Gastroesophageal sphincter (tissue), 4 donors: ENCODE results near the gene CNTNAP5. TPM values are rescaled to one million over a fixed set of nuclear protein-coding genes. Genes with fewer than 3 reads are reported as not detected.

Experiments used
- ATAC-seq: fragments of 150-250 bp; one replicate; pipeline ENCODE4 v1.9.1; 2016; ENCODE audit warnings: mild to moderate bottlenecking, moderate library complexity
- H3K27ac ChIP-seq, 4 donors: fragments of 200-600 bp; sonication (generic) in 3 of 4; 1 replicate in 3 of 4; 2 replicates in 1 of 4; pipeline ENCODE4 v1.5.1; 2016 to 2019
- H3K27me3 ChIP-seq: fragments of 200-600 bp; sonication (generic); one replicate; pipeline ENCODE4 v1.5.1; 2019
- H3K36me3 ChIP-seq, 2 donors: fragments of 200-600 bp; sonication (generic); one replicate each; pipeline ENCODE4 v1.5.1; 2019; ENCODE audit warnings: control low read depth in 1 of 2
- H3K4me1 ChIP-seq, 3 donors: fragments of 200-600 bp; sonication (generic); 1 replicate in 2 of 3; 2 replicates in 1 of 3; pipeline ENCODE4 v1.5.1; 2016 to 2019; ENCODE audit warnings: control low read depth in 2 of 3
- H3K4me3 ChIP-seq, 2 donors: fragments of 200-600 bp; sonication (generic); one replicate each; pipeline ENCODE4 v1.5.1; 2019; ENCODE audit warnings: mild to moderate bottlenecking in 1 of 2, moderate library complexity in 1 of 2
- H3K9me3 ChIP-seq, 3 donors: fragments of 200-600 bp; sonication (generic); one replicate each; pipeline ENCODE4 v1.5.1; 2017 to 2019; ENCODE audit warnings: control low read depth in 2 of 3
- CTCF ChIP-seq, 4 experiments: fragments of 200-600 bp in 2 of 4; fragments of 450-650 bp in 2 of 4; sonication (generic) in 1 of 4; IDR thresholded peaks; one replicate each; pipeline ENCODE4 v1.5.1; 2017 to 2019; ENCODE audit warnings: antibody characterized with exemption in 4 of 4, mild to moderate bottlenecking in 2 of 4, moderate library complexity in 2 of 4
- EP300 ChIP-seq: sonication (generic); formaldehyde crosslinking; IDR thresholded peaks from one replicate; pipeline ENCODE4 v1.6.1; 2017; ENCODE audit warnings: antibody characterized with exemption, mild to moderate bottlenecking
- POLR2A ChIP-seq, 2 donors: fragments of 450-650 bp; IDR thresholded peaks; one replicate each; pipeline ENCODE4 v1.6.1; 2017; ENCODE audit warnings: antibody characterized with exemption in 2 of 2, mild to moderate bottlenecking in 2 of 2, moderate library complexity in 1 of 2
- POLR2AphosphoS5 ChIP-seq: sonication (generic); formaldehyde crosslinking; IDR thresholded peaks from one replicate; pipeline ENCODE4 v1.6.1; 2017; ENCODE audit warnings: antibody characterized with exemption
- WGBS, 2 donors: methylation state at CpG; one replicate each; pipeline ENCODE4 v1.1.5; 2018; ENCODE audit warnings: low coverage in 1 of 2; 5-methylcytosine and 5-hydroxymethylcytosine counted together
- total RNA-seq, 4 donors: library from RNA; depleted of rRNA; stranded (reverse); fragments of >200 nt; gene quantifications; one replicate each; pipeline ENCODE4 v1.1.0, GENCODE V29; 2016

The CNTNAP5 gene
- total RNA-seq, 4 donors from 2014 or later, result 3.2 TPM; not detected in 3

- no peak for TF ChIP-seq EP300
- TF ChIP-seq POLR2AphosphoS5, result no peak
- TF ChIP-seq POLR2A (IDR thresholded peaks at IDR 0.05), result no peak
- TF ChIP-seq CTCF (IDR thresholded peaks at IDR 0.05), result no peak
Observed at GRCh38 chr2:124670187-124670586, 645.1 kb downstream of the CNTNAP5 start.

DNA sequence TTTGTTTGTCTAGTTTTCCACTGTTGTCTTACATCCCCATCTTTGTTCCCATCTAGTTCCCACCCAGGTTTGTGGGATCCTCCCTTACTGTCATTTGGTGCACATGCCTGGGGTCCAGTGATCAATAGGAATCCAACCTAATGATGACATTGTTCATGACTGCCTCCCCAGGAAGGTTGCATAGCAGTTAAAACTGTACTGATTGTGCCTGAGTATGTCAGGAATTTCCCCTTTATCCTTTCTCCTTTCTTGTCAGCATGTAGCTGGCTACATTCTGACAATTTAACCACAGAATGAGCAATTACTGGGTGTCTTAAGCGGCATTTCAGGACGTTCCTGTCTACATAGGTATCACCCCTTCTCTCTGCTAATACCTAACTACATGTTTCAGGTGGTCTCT, 653.0 kb downstream of the CNTNAP5 start:
- no peaks in the 10 kb centered on the region for H3K36me3 ChIP-seq
- H3K27ac ChIP-seq, result no peak overlapping the region
- H3K9me3 ChIP-seq, result peaks cover 0 to 6% (median 0%) of the 10 kb centered on the region in 3 donors
- TF ChIP-seq POLR2AphosphoS5, result no peak
- no peak for ATAC-seq
- no peaks in the 10 kb centered on the region for H3K4me1 ChIP-seq
- H3K4me3 ChIP-seq, result no peak overlapping the region
- 75 to 79% methylated on average over 2 of the region's 2 CpGs for WGBS, 2 donors
- no peaks in the 10 kb centered on the region for H3K27me3 ChIP-seq

More at GRCh38 chr2:124670187-124670586, 645.1 kb downstream of the CNTNAP5 start:
- Histone ChIP-seq H3K27me3 (no peaks in the 10 kb centered on the region), H3K9me3 (no peaks in the 10 kb centered on the region), H3K4me1 (no peaks in the 10 kb centered on the region), H3K36me3 (no peaks in the 10 kb centered on the region), H3K4me3 (no peak overlapping the region), H3K27ac (no peak overlapping the region)
- ATAC-seq, result no peak

- H3K27ac ChIP-seq, result no peak overlapping the region
- TF ChIP-seq POLR2AphosphoS5, result no peak
- no peak for TF ChIP-seq CTCF (IDR thresholded peaks at IDR 0.05)
- no peak for TF ChIP-seq EP300
- TF ChIP-seq POLR2A (IDR thresholded peaks at IDR 0.05), result no peak
- no peak for ATAC-seq
- H3K36me3 ChIP-seq, result no peaks in the 10 kb centered on the region
- no peaks in the 10 kb centered on the region for H3K4me1 ChIP-seq
- no peak overlapping the region for H3K4me3 ChIP-seq
- peaks cover 0 to 3% (median 0%) of the 10 kb centered on the region in 3 donors for H3K9me3 ChIP-seq
- no peaks in the 10 kb centered on the region for H3K27me3 ChIP-seq
- 72 to 75% methylated on average over 6 of the region's 6 CpGs for WGBS, 2 donors
Observed at GRCh38 chr2:124683536-124684428, 658.7 kb downstream of the CNTNAP5 start.

DNA sequence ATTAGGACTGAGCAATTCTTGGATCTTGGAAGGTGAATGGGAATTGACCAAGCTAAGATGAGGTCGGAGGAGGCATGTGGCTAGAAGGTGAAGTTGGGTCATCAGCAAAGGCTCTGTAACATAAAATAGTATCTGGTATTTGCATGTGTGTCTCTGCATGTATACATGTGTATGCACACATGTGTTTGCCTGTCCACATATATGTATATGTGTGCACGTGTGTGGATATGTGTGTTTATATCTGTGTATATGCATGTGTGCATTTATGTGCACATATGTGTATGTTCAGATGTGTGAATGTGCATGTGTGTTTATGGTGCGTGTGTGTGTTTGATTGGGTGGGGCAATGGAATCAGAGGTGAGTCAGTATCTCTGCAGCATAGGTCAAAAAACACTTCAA, 664.3 kb downstream of the CNTNAP5 start:
- no peak for TF ChIP-seq CTCF (IDR thresholded peaks at IDR 0.05)
- TF ChIP-seq EP300, result no peak
- TF ChIP-seq POLR2A (IDR thresholded peaks at IDR 0.05), result no peak
- no peak for TF ChIP-seq POLR2AphosphoS5
- 100% methylated on average over 2 to 3 of the region's 3 CpGs for WGBS, 2 donors
- Histone ChIP-seq H3K36me3 (no peaks in the 10 kb centered on the region), H3K4me1 (peaks cover 0 to 18% (median 4%) of the 10 kb centered on the region in 3 donors), H3K27ac (no peak overlapping the region), H3K27me3 (no peaks in the 10 kb centered on the region), H3K9me3 (peaks cover 0 to 21% (median 0%) of the 10 kb centered on the region in 3 donors), H3K4me3 (no peak overlapping the region)
- no peak for ATAC-seq

- Histone ChIP-seq H3K27me3 (no peaks in the 10 kb centered on the region), H3K27ac (peak overlapping the region in 2 of 4 donors; percentile 70 to 74), H3K36me3 (no peaks in the 10 kb centered on the region), H3K9me3 (peaks cover 0 to 21% (median 0%) of the 10 kb centered on the region in 3 donors), H3K4me3 (no peak overlapping the region), H3K4me1 (peaks cover 0 to 23% (median 4%) of the 10 kb centered on the region in 3 donors)
- no peak for TF ChIP-seq POLR2AphosphoS5
- TF ChIP-seq EP300, result no peak
- no peak for TF ChIP-seq POLR2A (IDR thresholded peaks at IDR 0.05)
- no peak for ATAC-seq
Observed at GRCh38 chr2:124692216-124692615, 667.1 kb downstream of the CNTNAP5 start.

DNA sequence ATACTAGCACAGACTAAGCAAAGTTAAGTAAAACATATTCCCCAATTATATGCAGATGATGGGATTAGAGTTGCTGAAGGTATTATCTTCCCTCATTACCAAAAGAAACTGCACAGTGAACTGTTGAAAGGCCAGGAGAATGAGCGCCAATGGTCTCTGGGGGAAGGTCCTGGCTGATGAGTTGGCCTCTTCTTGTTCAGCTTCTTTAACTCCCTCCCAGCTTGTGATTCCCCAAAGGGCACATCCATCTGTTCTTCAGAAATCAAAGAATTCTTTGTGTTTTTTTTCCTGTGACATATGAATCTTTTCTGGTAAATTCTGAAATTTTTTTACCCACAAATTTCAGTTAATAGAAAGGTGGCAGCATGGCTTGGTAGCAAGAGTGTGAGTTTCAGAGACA, 667.6 kb downstream of the CNTNAP5 start:
- no peak for ATAC-seq
- WGBS, 2 donors, result 71% methylated on average over 1 of the region's 1 CpG; no CpG with 5 or more reads in 1 of the 2 donors
- no peak for TF ChIP-seq EP300
- no peak for TF ChIP-seq POLR2A (IDR thresholded peaks at IDR 0.05)
- peaks cover 0 to 23% (median 4%) of the 10 kb centered on the region in 3 donors for H3K4me1 ChIP-seq
- H3K27ac ChIP-seq, result peak overlapping the region; percentile 25 to 74 (median 68)
- no peak overlapping the region for H3K4me3 ChIP-seq
- peaks cover 0 to 21% (median 0%) of the 10 kb centered on the region in 3 donors for H3K9me3 ChIP-seq
- H3K27me3 ChIP-seq, result no peaks in the 10 kb centered on the region
- H3K36me3 ChIP-seq, result no peaks in the 10 kb centered on the region
